Measurements from ENCODE around the gene TMEM120B. TPM values are rescaled to one million over a fixed set of nuclear protein-coding genes. Genes with fewer than 3 reads are reported as not detected.

The TMEM120B gene
- total and polyA plus RNA-seq, 2 of the 13 experiments (the other 11 are each of a cell fraction or from before 2014, with no cell fraction given): 7.1 to 12.9 TPM

DNA sequence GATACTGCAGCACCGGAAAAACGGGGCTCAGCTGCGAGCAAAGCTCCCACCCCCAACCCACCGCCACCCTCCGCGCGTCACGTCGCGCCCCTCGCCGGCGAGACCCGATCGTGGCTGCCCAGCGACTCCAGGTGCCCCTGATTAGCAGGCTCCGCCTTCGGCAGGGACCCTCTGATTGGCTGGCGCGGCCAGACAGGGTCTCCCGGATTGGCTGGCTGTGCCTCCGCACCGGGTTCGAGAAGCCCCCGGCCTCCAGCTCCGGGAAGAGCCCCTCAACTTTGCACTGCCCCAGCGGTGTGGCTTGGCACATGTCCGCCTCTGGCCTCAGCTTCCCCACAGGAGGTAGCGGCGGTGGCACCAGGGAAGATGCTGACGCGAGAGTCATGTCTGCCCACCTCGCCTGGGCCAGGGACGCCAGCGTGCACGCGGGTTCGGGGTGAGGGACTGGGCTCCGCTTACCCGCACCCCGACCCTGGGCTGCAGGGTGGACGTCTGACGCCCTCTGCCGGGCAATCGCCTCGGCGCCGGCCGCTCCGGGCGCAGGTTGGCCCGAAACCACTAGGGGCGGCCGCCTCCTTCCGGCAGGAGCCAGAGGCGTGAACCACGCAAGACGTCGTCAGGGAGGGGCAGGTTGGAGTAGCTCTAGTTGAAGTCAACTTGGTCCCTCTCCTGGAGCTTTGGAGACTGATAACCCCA, 81.4 kb downstream of the TMEM120B start (continued):
- TF ChIP-seq, protein P1, sequence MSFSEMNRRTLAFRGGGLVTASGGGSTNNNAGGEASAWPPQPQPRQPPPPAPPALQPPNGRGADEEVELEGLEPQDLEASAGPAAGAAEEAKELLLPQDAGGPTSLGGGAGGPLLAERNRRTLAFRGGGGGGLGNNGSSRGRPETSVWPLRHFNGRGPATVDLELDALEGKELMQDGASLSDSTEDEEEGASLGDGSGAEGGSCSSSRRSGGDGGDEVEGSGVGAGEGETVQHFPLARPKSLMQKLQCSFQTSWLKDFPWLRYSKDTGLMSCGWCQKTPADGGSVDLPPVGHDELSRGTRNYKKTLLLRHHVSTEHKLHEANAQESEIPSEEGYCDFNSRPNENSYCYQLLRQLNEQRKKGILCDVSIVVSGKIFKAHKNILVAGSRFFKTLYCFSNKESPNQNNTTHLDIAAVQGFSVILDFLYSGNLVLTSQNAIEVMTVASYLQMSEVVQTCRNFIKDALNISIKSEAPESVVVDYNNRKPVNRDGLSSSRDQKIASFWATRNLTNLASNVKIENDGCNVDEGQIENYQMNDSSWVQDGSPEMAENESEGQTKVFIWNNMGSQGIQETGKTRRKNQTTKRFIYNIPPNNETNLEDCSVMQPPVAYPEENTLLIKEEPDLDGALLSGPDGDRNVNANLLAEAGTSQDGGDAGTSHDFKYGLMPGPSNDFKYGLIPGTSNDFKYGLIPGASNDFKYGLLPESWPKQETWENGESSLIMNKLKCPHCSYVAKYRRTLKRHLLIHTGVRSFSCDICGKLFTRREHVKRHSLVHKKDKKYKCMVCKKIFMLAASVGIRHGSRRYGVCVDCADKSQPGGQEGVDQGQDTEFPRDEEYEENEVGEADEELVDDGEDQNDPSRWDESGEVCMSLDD (CRISPR knock-in tag; IDR thresholded peaks at IDR 0.05; ENCODE audit: borderline replicate concordance): peak; percentile 99
- TF ChIP-seq HES4 (CRISPR knock-in tag; IDR thresholded peaks at IDR 0.05; ENCODE audit: borderline replicate concordance): peak; percentile 55
- no peak for TF ChIP-seq TCF7L2 (IDR thresholded peaks at IDR 0.05; ENCODE audit: low read depth, low read length)
- TF ChIP-seq CBX1 (IDR thresholded peaks at IDR 0.05; ENCODE audit: low read depth): peak; percentile 79
- TF ChIP-seq FOXK1 (CRISPR knock-in tag; IDR thresholded peaks at IDR 0.05; ENCODE audit: borderline replicate concordance, low read depth): peak; percentile 67; the same call in 1 of the 2 replicates
- TF ChIP-seq ARNTL (CRISPR knock-in tag; IDR thresholded peaks at IDR 0.05): peak; percentile 71; the same call in 1 of the 2 replicates
- TF ChIP-seq ZNF777 (CRISPR knock-in tag; IDR thresholded peaks at IDR 0.05): peak; percentile 78
- TF ChIP-seq ZNF781 (CRISPR knock-in tag; IDR thresholded peaks at IDR 0.05; ENCODE audit: borderline replicate concordance, not compliant biosample characterization): peak; percentile 6
- peak; percentile 83 for TF ChIP-seq HOXA3 (CRISPR knock-in tag; IDR thresholded peaks at IDR 0.05)
- TF ChIP-seq SMC3 (IDR thresholded peaks at IDR 0.05; ENCODE audit: low read length): peak; percentile 29; the same call in 1 of the 2 replicates
- no peak for TF ChIP-seq CHD2 (IDR thresholded peaks at IDR 0.05; ENCODE audit: low read depth, low read length)
- no peak for TF ChIP-seq ZFP36L2 (CRISPR knock-in tag; IDR thresholded peaks at IDR 0.05)
- TF ChIP-seq ZMYM2 (CRISPR knock-in tag; IDR thresholded peaks at IDR 0.05): peak; percentile 85
- no peak for TF ChIP-seq ZNF766 (CRISPR knock-in tag; IDR thresholded peaks at IDR 0.05; ENCODE audit: borderline replicate concordance)
- TF ChIP-seq CCDC6 (CRISPR knock-in tag; IDR thresholded peaks at IDR 0.05): no peak
- TF ChIP-seq CREB1 (IDR thresholded peaks at IDR 0.05): no peak
- no peak for TF ChIP-seq CREB1 (CRISPR knock-in tag; IDR thresholded peaks at IDR 0.05)
- peak; percentile 72; the same call in 1 of the 2 replicates for TF ChIP-seq ZNF772 (CRISPR knock-in tag; IDR thresholded peaks at IDR 0.05)
- TF ChIP-seq ZNF678 (CRISPR knock-in tag; IDR thresholded peaks at IDR 0.05): no peak
- TF ChIP-seq AHR (CRISPR knock-in tag; IDR thresholded peaks at IDR 0.05): no peak; the same call in 1 of the 2 replicates
- no peak for TF ChIP-seq POLR2AphosphoS2 (IDR thresholded peaks at IDR 0.05; ENCODE audit: low read depth, low read length)
- TF ChIP-seq, protein P2, sequence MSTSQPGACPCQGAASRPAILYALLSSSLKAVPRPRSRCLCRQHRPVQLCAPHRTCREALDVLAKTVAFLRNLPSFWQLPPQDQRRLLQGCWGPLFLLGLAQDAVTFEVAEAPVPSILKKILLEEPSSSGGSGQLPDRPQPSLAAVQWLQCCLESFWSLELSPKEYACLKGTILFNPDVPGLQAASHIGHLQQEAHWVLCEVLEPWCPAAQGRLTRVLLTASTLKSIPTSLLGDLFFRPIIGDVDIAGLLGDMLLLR (CRISPR knock-in tag; IDR thresholded peaks at IDR 0.05): peak; percentile 55; the same call in 1 of the 2 replicates
- 0 out of 2 replicates have a peak, but pooled peaks have one; percentile 22 for TF ChIP-seq ARID2 (CRISPR knock-in tag; IDR thresholded peaks at IDR 0.05; ENCODE audit: borderline replicate concordance)
- TF ChIP-seq AGO1 (IDR thresholded peaks at IDR 0.05; ENCODE audit: low read depth, low read length, poor library complexity, severe bottlenecking): peak; percentile 98
- no peak for TF ChIP-seq NFKBIZ (CRISPR knock-in tag; IDR thresholded peaks at IDR 0.05)
- TF ChIP-seq ZSCAN31 (CRISPR knock-in tag; IDR thresholded peaks at IDR 0.05; ENCODE audit: low read depth): peak; percentile 71; the same call in 1 of the 2 replicates
- no peak for TF ChIP-seq NR1H2 (CRISPR knock-in tag; IDR thresholded peaks at IDR 0.05; ENCODE audit: borderline replicate concordance, low read depth)
- TF ChIP-seq ZNF30 (CRISPR knock-in tag; IDR thresholded peaks at IDR 0.05): no peak
- TF ChIP-seq RELA (CRISPR knock-in tag; IDR thresholded peaks at IDR 0.05): no peak; the same call in 1 of the 2 replicates
- TF ChIP-seq ZZZ3 (CRISPR knock-in tag; IDR thresholded peaks at IDR 0.05; ENCODE audit: borderline replicate concordance): no peak
- no peak for TF ChIP-seq HNRNPH1 (optimal IDR thresholded peaks at IDR 0.05; ENCODE audit: low read depth, low read length)
